GM23338 (cell line): ENCODE data around the gene NR2E3. TPM values are rescaled to one million over a fixed set of nuclear protein-coding genes. Genes with fewer than 3 reads are reported as not detected.

ENCODE experiments used
- ATAC-seq: fragments of 200-7000 bp; cut with Tn5 transposase; 3 replicates; pipeline ENCODE4 v1.9.1; 2020
- DNase-seq: peaks from one replicate; pipeline ENCODE4 v3.0.0-alpha.2; 2015; ENCODE audit warnings: low spot score
- H2AFZ ChIP-seq: fragments of 200-600 bp; sonication (generic); 2 replicates; pipeline ENCODE4 v1.8.0; 2016; ENCODE audit warnings: antibody characterized with exemption, mild to moderate bottlenecking, moderate library complexity
- H3F3A ChIP-seq: fragments of 200-600 bp; sonication (generic); replicated peaks from 2 replicates; pipeline ENCODE4 v1.8.0; 2017; ENCODE audit warnings: antibody characterized with exemption, mixed run types, low read depth
- H3K27ac ChIP-seq: fragments of 200-600 bp; sonication (generic); 2 replicates; pipeline ENCODE4 v1.6.1; 2016; ENCODE audit warnings: low read depth
- H3K27me3 ChIP-seq: fragments of 200-600 bp; sonication (generic); 2 replicates; pipeline ENCODE4 v1.8.0; 2016; ENCODE audit warnings: mild to moderate bottlenecking, mixed run types, moderate library complexity; ENCODE audit not compliant: insufficient read depth
- H3K36me3 ChIP-seq: fragments of 200-600 bp; sonication (generic); 2 replicates; pipeline ENCODE4 v1.8.0; 2016; ENCODE audit warnings: mild to moderate bottlenecking; ENCODE audit not compliant: insufficient read depth
- H3K4me1 ChIP-seq: fragments of 200-600 bp; sonication (generic); 2 replicates; pipeline ENCODE4 v1.8.0; 2016; ENCODE audit warnings: mild to moderate bottlenecking, moderate library complexity; ENCODE audit not compliant: insufficient read depth
- H3K4me2 ChIP-seq: fragments of 200-600 bp; sonication (generic); 2 replicates; pipeline ENCODE4 v1.7.1; 2017; ENCODE audit warnings: mixed run types
- H3K4me3 ChIP-seq: fragments of 200-600 bp; sonication (generic); 2 replicates; pipeline ENCODE4 v1.6.1; 2016; ENCODE audit warnings: mixed run types
- H3K79me2 ChIP-seq: fragments of 200-600 bp; sonication (generic); replicated peaks from 2 replicates; pipeline ENCODE4 v1.8.0; 2017; ENCODE audit warnings: mild to moderate bottlenecking; ENCODE audit not compliant: insufficient read depth
- H3K9me2 ChIP-seq: fragments of 200-600 bp; sonication (generic); 2 replicates; pipeline ENCODE4 v1.8.0; 2017; ENCODE audit not compliant: insufficient read depth
- H4K20me1 ChIP-seq: fragments of 200-600 bp; sonication (generic); replicated peaks from 2 replicates; pipeline ENCODE4 v1.8.0; 2017; ENCODE audit warnings: mild to moderate bottlenecking; ENCODE audit not compliant: insufficient read depth
- H3K27ac Mint-ChIP-seq: 2 replicates; pipeline ENCODE4 v1.8.0; 2020; ENCODE audit warnings: inconsistent platforms, mild to moderate bottlenecking, moderate library complexity, mixed read lengths
- H3K27me3 Mint-ChIP-seq: 3 replicates; pipeline ENCODE4 v1.8.0; 2022; ENCODE audit warnings: low read depth, mild to moderate bottlenecking, moderate library complexity, mixed read lengths, inconsistent platforms; ENCODE audit not compliant: insufficient read depth, poor library complexity
- H3K36me3 Mint-ChIP-seq: 3 replicates; pipeline ENCODE4 v1.8.0; 2021; ENCODE audit warnings: low read depth, mild to moderate bottlenecking, inconsistent platforms, moderate library complexity, mixed read lengths
- H3K4me1 Mint-ChIP-seq: 3 replicates; pipeline ENCODE4 v1.8.0; 2020; ENCODE audit warnings: mild to moderate bottlenecking, inconsistent platforms, mixed read lengths
- H3K4me3 Mint-ChIP-seq: 3 replicates; pipeline ENCODE4 v1.8.0; 2021; ENCODE audit warnings: moderate library complexity, mild to moderate bottlenecking, inconsistent platforms, mixed read lengths
- H3K9me3 Mint-ChIP-seq: 3 replicates; pipeline ENCODE4 v1.8.0; 2020; ENCODE audit warnings: moderate library complexity, mild to moderate bottlenecking, inconsistent platforms, mixed read lengths
- CTCF ChIP-seq, 2 experiments: fragments of 200-600 bp in 1 of 2; sonication (generic) in 1 of 2; conservative IDR thresholded peaks; 2 replicates each; pipeline versions ENCODE4 v1.5.1 to v1.6.1; 2016 to 2017; ENCODE audit warnings: antibody characterized with exemption in 2 of 2, low read depth in 2 of 2, mild to moderate bottlenecking in 2 of 2, moderate library complexity in 1 of 2
- ETS1 ChIP-seq: IDR thresholded peaks from 2 replicates; pipeline ENCODE4 v1.6.1; 2016; ENCODE audit warnings: antibody characterized with exemption
- NANOG ChIP-seq: IDR thresholded peaks from 2 replicates; pipeline ENCODE4 v1.6.1; 2016; ENCODE audit warnings: antibody characterized with exemption, borderline replicate concordance
- POLR2AphosphoS5 ChIP-seq: IDR thresholded peaks from 2 replicates; pipeline ENCODE4 v1.6.1; 2016; ENCODE audit warnings: antibody characterized with exemption, low read depth
- polyA plus RNA-seq: library from polyadenylated mRNA; unstranded; fragments of >200 nt; fragmentation: Nextera tagmentation; extraction: Ambion mirVana; gene quantifications from 2 replicates; pipeline ENCODE4 v1.2.1, GENCODE V29; 2016
- total RNA-seq: library from RNA; depleted of rRNA; stranded (reverse); fragments of >200 nt; shearing (Covaris generic); gene quantifications from 2 replicates; pipeline ENCODE4 v1.2.3, GENCODE V29; 2014
- TF ChIP-seq, protein P1 (sequence below): fragments of 250-450 bp; sonication (Bioruptor Pico); IDR thresholded peaks from 2 replicates; pipeline ENCODE4 v1.5.0; 2020; ENCODE audit warnings: mild to moderate bottlenecking, moderate library complexity

Gene NR2E3
- total and polyA plus RNA-seq, 2 experiments from 2014 or later = 1.3 to 1.4 TPM

DNA sequence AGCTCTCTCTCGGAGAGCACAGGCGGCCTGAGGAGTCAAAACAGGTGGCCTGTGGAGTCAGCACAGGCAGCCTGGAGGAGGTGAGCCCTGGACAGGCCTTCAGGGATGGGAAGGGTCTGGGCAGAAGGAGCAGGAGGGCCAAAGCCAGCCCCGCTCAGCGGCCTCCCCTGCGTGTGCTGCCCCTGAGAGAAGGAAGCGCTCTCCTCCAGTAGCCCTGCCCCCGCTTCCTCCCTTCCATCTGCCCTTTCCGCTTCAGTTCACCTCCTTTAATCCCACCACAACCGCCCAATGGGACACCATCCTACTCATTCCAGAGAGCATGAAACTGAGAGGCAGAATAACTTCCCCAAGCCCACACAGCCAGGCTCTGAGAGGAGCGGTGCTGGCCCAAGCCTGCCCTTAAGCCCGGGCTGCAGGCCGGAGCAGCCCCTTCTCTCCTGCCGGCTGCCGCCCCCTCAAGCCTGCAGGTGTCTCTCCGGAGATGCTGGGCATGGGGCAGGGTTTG, 3.2 kb upstream of the NR2E3 start:
- H3K4me1 ChIP-seq = peaks cover 25% of the 10 kb centered on the region
- H3K9me3 Mint-ChIP-seq = no peaks in the 10 kb centered on the region
- peak overlapping the region; percentile 86 for H3K27ac Mint-ChIP-seq
- peak overlapping the region; percentile 90 for H2AFZ ChIP-seq
- H3K36me3 ChIP-seq = no peaks in the 10 kb centered on the region
- peak overlapping the region; percentile 46 for H3K4me3 ChIP-seq
- TF ChIP-seq ETS1 = no peak
- TF ChIP-seq CTCF (conservative IDR thresholded peaks at IDR 0.05; ENCODE audit: low read depth in 2 of 2) = 0 out of 4 replicates have a peak, but pooled peaks of 1 of the 2 experiments have one; percentile 8
- TF ChIP-seq NANOG = no peak
- TF ChIP-seq, protein P1, sequence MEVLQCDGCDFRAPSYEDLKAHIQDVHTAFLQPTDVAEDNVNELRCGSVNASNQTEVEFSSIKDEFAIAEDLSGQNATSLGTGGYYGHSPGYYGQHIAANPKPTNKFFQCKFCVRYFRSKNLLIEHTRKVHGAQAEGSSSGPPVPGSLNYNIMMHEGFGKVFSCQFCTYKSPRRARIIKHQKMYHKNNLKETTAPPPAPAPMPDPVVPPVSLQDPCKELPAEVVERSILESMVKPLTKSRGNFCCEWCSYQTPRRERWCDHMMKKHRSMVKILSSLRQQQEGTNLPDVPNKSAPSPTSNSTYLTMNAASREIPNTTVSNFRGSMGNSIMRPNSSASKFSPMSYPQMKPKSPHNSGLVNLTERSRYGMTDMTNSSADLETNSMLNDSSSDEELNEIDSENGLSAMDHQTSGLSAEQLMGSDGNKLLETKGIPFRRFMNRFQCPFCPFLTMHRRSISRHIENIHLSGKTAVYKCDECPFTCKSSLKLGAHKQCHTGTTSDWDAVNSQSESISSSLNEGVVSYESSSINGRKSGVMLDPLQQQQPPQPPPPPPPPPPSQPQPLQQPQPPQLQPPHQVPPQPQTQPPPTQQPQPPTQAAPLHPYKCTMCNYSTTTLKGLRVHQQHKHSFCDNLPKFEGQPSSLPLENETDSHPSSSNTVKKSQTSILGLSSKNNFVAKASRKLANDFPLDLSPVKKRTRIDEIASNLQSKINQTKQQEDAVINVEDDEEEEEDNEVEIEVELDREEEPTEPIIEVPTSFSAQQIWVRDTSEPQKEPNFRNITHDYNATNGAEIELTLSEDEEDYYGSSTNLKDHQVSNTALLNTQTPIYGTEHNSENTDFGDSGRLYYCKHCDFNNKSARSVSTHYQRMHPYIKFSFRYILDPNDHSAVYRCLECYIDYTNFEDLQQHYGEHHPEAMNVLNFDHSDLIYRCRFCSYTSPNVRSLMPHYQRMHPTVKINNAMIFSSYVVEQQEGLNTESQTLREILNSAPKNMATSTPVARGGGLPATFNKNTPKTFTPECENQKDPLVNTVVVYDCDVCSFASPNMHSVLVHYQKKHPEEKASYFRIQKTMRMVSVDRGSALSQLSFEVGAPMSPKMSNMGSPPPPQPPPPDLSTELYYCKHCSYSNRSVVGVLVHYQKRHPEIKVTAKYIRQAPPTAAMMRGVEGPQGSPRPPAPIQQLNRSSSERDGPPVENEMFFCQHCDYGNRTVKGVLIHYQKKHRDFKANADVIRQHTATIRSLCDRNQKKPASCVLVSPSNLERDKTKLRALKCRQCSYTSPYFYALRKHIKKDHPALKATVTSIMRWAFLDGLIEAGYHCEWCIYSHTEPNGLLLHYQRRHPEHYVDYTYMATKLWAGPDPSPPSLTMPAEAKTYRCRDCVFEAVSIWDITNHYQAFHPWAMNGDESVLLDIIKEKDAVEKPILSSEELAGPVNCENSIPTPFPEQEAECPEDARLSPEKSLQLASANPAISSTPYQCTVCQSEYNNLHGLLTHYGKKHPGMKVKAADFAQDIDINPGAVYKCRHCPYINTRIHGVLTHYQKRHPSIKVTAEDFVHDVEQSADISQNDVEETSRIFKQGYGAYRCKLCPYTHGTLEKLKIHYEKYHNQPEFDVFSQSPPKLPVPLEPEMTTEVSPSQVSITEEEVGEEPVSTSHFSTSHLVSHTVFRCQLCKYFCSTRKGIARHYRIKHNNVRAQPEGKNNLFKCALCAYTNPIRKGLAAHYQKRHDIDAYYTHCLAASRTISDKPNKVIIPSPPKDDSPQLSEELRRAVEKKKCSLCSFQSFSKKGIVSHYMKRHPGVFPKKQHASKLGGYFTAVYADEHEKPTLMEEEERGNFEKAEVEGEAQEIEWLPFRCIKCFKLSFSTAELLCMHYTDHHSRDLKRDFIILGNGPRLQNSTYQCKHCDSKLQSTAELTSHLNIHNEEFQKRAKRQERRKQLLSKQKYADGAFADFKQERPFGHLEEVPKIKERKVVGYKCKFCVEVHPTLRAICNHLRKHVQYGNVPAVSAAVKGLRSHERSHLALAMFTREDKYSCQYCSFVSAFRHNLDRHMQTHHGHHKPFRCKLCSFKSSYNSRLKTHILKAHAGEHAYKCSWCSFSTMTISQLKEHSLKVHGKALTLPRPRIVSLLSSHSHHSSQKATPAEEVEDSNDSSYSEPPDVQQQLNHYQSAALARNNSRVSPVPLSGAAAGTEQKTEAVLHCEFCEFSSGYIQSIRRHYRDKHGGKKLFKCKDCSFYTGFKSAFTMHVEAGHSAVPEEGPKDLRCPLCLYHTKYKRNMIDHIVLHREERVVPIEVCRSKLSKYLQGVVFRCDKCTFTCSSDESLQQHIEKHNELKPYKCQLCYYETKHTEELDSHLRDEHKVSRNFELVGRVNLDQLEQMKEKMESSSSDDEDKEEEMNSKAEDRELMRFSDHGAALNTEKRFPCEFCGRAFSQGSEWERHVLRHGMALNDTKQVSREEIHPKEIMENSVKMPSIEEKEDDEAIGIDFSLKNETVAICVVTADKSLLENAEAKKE = 0 out of 2 replicates have a peak, but pooled peaks have one; percentile 39
- TF ChIP-seq POLR2AphosphoS5 = no peak
- H3K4me1 Mint-ChIP-seq = peaks cover 35% of the 10 kb centered on the region
- H3K36me3 Mint-ChIP-seq = no peaks in the 10 kb centered on the region; the same call in 2 of the 3 replicates
- H3K27me3 ChIP-seq = no peaks in the 10 kb centered on the region
- DNase-seq (peak; percentile 78), ATAC-seq (peak; percentile 53)
- no peaks in the 10 kb centered on the region for H3K79me2 ChIP-seq
- no peaks in the 10 kb centered on the region for H3K9me2 ChIP-seq
- peaks cover 7% of the 10 kb centered on the region; the same call in 1 of the 2 replicates for H3F3A ChIP-seq
- H3K27me3 Mint-ChIP-seq = peaks cover 15% of the 10 kb centered on the region
- H3K4me2 ChIP-seq = peak overlapping the region; percentile 72
- peak overlapping the region; percentile 58 for H3K4me3 Mint-ChIP-seq
- H4K20me1 ChIP-seq = no peaks in the 10 kb centered on the region
- H3K27ac ChIP-seq = peak overlapping the region; percentile 82; the same call in 1 of the 2 replicates
